ENCODE data around the gene RNF31.

- no peak for TF ChIP-seq CTCF (conservative IDR thresholded peaks at IDR 0.05; ENCODE audit: low read length)
- TF ChIP-seq EZH2phosphoT487 (IDR thresholded peaks at IDR 0.05; ENCODE audit: borderline replicate concordance) = no peak
Observed at GRCh38 chr14:24145690-24146452, 1.4 kb upstream of the RNF31 start.

Data from Loucy (cell line).